Thoracic aorta (tissue), 2 donors: ENCODE results near the gene FLRT2. TPM values are rescaled to one million over a fixed set of nuclear protein-coding genes. Genes with fewer than 3 reads are reported as not detected.

Experiments
- ATAC-seq: fragments of 150-250 bp; one replicate; pipeline ENCODE4 v1.8.0; 2017; ENCODE audit warnings: low read depth; ENCODE audit not compliant: insufficient number of reproducible peaks, low FRiP score
- DNase-seq: peaks from one replicate; pipeline ENCODE4 v3.0.0-alpha.2; 2020; ENCODE audit warnings: low spot score
- H3K27ac ChIP-seq, 2 donors: fragments of 200-600 bp; sonication (generic); 1 replicate in 1 of 2; 2 replicates in 1 of 2; pipeline ENCODE4 v1.5.1; 2016; ENCODE audit warnings: mild to moderate bottlenecking in 2 of 2, moderate library complexity in 2 of 2
- H3K27me3 ChIP-seq: fragments of 200-600 bp; sonication (generic); replicated peaks from 2 replicates; pipeline ENCODE4 v1.6.0; 2016; ENCODE audit warnings: mild to moderate bottlenecking; ENCODE audit not compliant: insufficient read depth
- H3K36me3 ChIP-seq: fragments of 200-600 bp; sonication (generic); one replicate; pipeline ENCODE4 v1.5.1; 2016
- H3K4me1 ChIP-seq, 2 donors: fragments of 200-600 bp; sonication (generic); 1 replicate in 1 of 2; 2 replicates in 1 of 2; pipeline versions ENCODE4 v1.5.1 to v1.6.0; 2016; ENCODE audit warnings: low read depth in 2 of 2, mild to moderate bottlenecking in 1 of 2; ENCODE audit not compliant: control insufficient read depth in 1 of 2
- H3K4me3 ChIP-seq: fragments of 200-600 bp; sonication (generic); 2 replicates; pipeline ENCODE4 v1.5.1; 2016; ENCODE audit warnings: mild to moderate bottlenecking
- H3K9me3 ChIP-seq: fragments of 200-600 bp; sonication (generic); 2 replicates; pipeline ENCODE4 v1.5.1; 2016
- total RNA-seq, 2 donors: library from RNA; depleted of rRNA; stranded (reverse); fragments of >200 nt; gene quantifications; one replicate each; pipeline versions ENCODE4 v1.1.0 to v1.2.3, GENCODE V29; 2016
- TF ChIP-seq, protein P1 (sequence below): fragments of 200-600 bp; sonication (generic); IDR thresholded peaks from one replicate; pipeline ENCODE4 v1.5.1; 2019; ENCODE audit warnings: antibody characterized with exemption

FLRT2 gene
- total RNA-seq, 2 donors from 2014 or later, result 20.1 to 45.4 TPM

DNA sequence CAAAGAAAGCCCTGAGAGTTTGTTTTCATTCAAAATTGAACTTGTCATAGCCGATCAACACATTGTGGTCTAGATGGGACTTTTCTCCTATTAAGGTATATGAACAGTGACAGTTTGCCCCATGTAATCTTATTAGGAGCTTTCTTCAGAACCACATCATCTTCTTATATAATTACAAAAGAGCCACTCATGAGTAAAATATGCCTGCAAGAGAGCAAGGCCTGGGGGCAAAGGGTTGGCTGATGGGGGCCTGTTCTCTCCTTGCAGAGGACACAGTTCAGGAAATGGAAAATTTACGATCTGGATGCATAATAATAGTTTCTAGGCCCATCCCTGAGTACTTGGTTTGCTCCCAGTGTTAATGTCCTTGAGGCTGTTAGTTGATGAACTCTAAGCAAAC lies 87.8 kb downstream of the FLRT2 start:
- Histone ChIP-seq H3K4me3 (no peak overlapping the region), H3K27ac (no peak overlapping the region), H3K36me3 (no peaks in the 10 kb centered on the region), H3K4me1 (no peaks in the 10 kb centered on the region), H3K27me3 (no peaks in the 10 kb centered on the region), H3K9me3 (no peaks in the 10 kb centered on the region)
- DNase-seq (no peak), ATAC-seq (no peak)
- TF ChIP-seq, protein P1, sequence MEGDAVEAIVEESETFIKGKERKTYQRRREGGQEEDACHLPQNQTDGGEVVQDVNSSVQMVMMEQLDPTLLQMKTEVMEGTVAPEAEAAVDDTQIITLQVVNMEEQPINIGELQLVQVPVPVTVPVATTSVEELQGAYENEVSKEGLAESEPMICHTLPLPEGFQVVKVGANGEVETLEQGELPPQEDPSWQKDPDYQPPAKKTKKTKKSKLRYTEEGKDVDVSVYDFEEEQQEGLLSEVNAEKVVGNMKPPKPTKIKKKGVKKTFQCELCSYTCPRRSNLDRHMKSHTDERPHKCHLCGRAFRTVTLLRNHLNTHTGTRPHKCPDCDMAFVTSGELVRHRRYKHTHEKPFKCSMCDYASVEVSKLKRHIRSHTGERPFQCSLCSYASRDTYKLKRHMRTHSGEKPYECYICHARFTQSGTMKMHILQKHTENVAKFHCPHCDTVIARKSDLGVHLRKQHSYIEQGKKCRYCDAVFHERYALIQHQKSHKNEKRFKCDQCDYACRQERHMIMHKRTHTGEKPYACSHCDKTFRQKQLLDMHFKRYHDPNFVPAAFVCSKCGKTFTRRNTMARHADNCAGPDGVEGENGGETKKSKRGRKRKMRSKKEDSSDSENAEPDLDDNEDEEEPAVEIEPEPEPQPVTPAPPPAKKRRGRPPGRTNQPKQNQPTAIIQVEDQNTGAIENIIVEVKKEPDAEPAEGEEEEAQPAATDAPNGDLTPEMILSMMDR, result no peak

DNA sequence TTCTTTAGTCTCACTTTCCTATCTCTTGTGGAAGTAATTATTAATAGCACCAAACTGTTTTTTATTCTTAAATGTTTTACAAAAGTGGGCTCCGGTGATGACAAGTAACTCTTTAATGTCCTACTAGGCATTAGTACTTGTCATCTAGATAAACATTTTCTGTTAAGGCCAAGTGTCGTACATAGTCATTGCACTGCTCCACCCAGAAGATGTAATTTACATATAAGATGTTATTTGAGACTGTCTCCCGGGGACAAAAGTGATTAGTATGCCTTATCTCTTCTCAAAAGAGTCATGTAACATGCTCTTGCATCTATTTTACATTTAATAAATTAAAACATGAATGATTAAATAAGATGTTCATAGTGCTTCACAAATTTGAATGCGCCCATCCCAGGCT lies 88.4 kb downstream of the FLRT2 start:
- ATAC-seq, result no peak
- H3K27me3 ChIP-seq, result no peaks in the 10 kb centered on the region
- no peak overlapping the region for H3K27ac ChIP-seq
- no peaks in the 10 kb centered on the region for H3K4me1 ChIP-seq
- no peaks in the 10 kb centered on the region for H3K9me3 ChIP-seq
- H3K4me3 ChIP-seq, result no peak overlapping the region
- DNase-seq, result no peak
- no peaks in the 10 kb centered on the region for H3K36me3 ChIP-seq
- TF ChIP-seq, protein P1, result no peak

DNA sequence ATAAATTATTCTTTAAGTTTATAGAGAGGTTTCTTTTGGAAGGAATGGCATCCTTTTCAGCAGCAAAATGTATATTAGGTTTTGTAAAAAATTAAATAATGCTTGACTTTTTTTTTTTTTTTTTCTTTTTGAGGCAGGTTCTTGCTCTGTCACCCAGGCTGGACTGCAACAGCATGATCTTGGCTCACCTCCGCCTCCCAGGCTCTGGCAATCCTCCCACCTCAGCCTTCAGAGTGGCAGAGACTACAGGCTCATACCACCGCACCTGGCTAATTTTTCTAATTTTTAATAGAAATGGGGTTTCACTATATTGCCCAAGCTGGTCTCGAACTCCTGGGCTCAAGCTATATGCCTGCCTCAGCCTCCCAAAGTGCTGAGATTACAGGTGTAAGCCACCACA lies 89.0 kb downstream of the FLRT2 start:
- H3K9me3 ChIP-seq, result no peaks in the 10 kb centered on the region
- ATAC-seq, result no peak
- H3K36me3 ChIP-seq, result no peaks in the 10 kb centered on the region
- no peaks in the 10 kb centered on the region for H3K4me1 ChIP-seq
- no peak overlapping the region for H3K4me3 ChIP-seq
- H3K27me3 ChIP-seq, result no peaks in the 10 kb centered on the region
- no peak overlapping the region for H3K27ac ChIP-seq
- TF ChIP-seq, protein P1, result no peak
- no peak for DNase-seq

DNA sequence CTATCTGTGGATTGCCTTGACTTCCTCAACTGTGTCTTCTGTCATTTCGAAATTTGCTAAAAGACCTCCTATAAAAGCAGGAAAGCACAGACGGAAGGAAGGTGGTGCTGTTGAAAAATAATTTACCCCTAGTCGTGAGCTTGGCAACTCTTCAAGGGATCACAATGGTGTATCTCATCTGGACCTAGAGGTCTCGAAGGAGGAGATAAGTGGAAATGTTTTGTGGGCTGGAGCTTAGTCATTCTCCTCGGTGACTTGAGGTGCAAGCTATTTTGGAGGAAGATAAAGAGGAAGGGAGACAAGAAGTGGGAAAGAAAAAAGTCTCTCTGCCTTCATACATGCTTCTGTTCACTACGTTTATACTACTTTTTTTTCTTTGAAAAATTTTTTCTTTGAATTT lies 89.9 kb downstream of the FLRT2 start:
- DNase-seq, result no peak
- Histone ChIP-seq H3K36me3 (no peaks in the 10 kb centered on the region), H3K27ac (no peak overlapping the region), H3K4me3 (no peak overlapping the region), H3K9me3 (no peaks in the 10 kb centered on the region), H3K27me3 (no peaks in the 10 kb centered on the region), H3K4me1 (no peaks in the 10 kb centered on the region)
- TF ChIP-seq, protein P1, result no peak
- ATAC-seq, result no peak

DNA sequence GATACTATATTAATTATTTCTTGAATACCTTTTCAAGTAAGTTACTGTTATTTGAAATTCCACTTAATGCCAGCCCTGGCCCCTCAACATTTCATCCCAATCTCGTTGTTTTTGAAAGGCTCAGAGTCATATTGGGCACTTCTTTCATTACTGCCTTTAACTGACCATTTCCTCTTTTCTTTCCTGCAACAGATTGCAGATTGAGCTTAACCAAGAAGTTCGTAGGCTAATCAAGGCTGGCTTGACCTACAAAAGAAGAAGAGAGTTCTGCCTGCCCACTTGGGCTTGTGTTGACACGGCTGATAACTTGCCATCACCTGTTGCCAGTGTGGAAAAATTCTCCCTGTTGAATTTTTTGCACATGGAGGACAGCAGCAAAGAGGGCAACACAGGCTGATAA lies 91.0 kb downstream of the FLRT2 start:
- TF ChIP-seq, protein P1, result no peak
- Histone ChIP-seq H3K27ac (no peak overlapping the region), H3K36me3 (no peaks in the 10 kb centered on the region), H3K4me1 (no peaks in the 10 kb centered on the region), H3K9me3 (no peaks in the 10 kb centered on the region), H3K27me3 (no peaks in the 10 kb centered on the region), H3K4me3 (no peak overlapping the region)
- DNase-seq (no peak), ATAC-seq (no peak)
